Tibial nerve (tissue), 4 donors: Measurements from ENCODE around the gene VPS35.

ENCODE experiments used
- EP300 ChIP-seq, 2 donors: sonication (generic); formaldehyde crosslinking; IDR thresholded peaks; one replicate each; pipeline ENCODE4 v1.6.1; 2017; ENCODE audit warnings: antibody characterized with exemption in 2 of 2, mild to moderate bottlenecking in 1 of 2
- POLR2A ChIP-seq, 2 donors: fragments of 450-650 bp; IDR thresholded peaks; one replicate each; pipeline ENCODE4 v1.6.1; 2017; ENCODE audit warnings: antibody characterized with exemption in 2 of 2, mild to moderate bottlenecking in 2 of 2, moderate library complexity in 2 of 2
- TF ChIP-seq, protein P1 (sequence below), 5 experiments: fragments of 200-600 bp in 3 of 5; fragments of 450-650 bp in 2 of 5; sonication (generic) in 3 of 5; IDR thresholded peaks; one replicate each; pipeline ENCODE4 v1.5.1; 2016 to 2019; ENCODE audit warnings: antibody characterized with exemption in 5 of 5, mild to moderate bottlenecking in 3 of 5, moderate library complexity in 2 of 5

- TF ChIP-seq, protein P1, sequence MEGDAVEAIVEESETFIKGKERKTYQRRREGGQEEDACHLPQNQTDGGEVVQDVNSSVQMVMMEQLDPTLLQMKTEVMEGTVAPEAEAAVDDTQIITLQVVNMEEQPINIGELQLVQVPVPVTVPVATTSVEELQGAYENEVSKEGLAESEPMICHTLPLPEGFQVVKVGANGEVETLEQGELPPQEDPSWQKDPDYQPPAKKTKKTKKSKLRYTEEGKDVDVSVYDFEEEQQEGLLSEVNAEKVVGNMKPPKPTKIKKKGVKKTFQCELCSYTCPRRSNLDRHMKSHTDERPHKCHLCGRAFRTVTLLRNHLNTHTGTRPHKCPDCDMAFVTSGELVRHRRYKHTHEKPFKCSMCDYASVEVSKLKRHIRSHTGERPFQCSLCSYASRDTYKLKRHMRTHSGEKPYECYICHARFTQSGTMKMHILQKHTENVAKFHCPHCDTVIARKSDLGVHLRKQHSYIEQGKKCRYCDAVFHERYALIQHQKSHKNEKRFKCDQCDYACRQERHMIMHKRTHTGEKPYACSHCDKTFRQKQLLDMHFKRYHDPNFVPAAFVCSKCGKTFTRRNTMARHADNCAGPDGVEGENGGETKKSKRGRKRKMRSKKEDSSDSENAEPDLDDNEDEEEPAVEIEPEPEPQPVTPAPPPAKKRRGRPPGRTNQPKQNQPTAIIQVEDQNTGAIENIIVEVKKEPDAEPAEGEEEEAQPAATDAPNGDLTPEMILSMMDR (IDR thresholded peaks at IDR 0.05), result no peak
- TF ChIP-seq POLR2A (IDR thresholded peaks at IDR 0.05), result no peak
- TF ChIP-seq EP300 (IDR thresholded peaks at IDR 0.05), result no peak
Observed at GRCh38 chr16:46713634-46714033, 24.7 kb upstream of the VPS35 start.
